ENCODE results near the gene CHRNB2.

- TF ChIP-seq HDGF (IDR thresholded peaks at IDR 0.05; ENCODE audit: borderline replicate concordance) (no peak), FOXM1 (IDR thresholded peaks at IDR 0.05; ENCODE audit: borderline replicate concordance) (no peak), SP1 (IDR thresholded peaks at IDR 0.05) (no peak), ARNT (IDR thresholded peaks at IDR 0.05) (no peak), SUZ12 (IDR thresholded peaks at IDR 0.05) (no peak), PKNOX1 (IDR thresholded peaks at IDR 0.05) (no peak), FOXK2 (IDR thresholded peaks at IDR 0.05) (no peak), FOXA1 (IDR thresholded peaks at IDR 0.05) (no peak)
These were observed 47.2 kb upstream of the CHRNB2 start for GRCh38 chr1:154520333-154520732.
